ENCODE results near the gene HNMT. TPM values are rescaled to one million over a fixed set of nuclear protein-coding genes. Genes with fewer than 3 reads are reported as not detected.
"Not testable (repeated sequence)": the region's sequence is repeated elsewhere in the genome, so short reads cannot be mapped to it uniquely, and the experiment has no call there.

Gene HNMT
- total RNA-seq, 1 experiment from 2014 or later, result 14.1 TPM

DNA sequence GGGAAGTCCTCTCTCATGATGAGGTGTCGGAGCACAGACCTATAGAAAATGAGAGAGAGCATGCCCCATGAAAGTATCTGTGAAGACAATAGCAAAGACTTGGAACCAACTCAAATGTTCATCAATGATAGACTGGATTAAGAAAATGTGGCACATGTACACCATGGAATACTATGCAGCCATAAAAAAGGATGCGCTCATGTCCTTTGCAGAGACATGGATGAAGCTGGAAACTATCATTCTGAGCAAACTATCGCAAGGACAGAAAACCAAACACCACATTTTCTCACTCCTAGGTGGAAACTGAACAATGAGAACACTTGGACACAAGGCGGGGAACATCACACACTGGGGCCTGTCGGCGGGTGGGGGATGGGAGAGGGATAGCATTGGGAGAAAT lies 79.3 kb downstream of the HNMT start:
- not testable (repeated sequence) for H3K4me3 ChIP-seq (ENCODE audit: insufficient read depth, low read depth, low read length); H3K36me3 ChIP-seq (replicated peaks; ENCODE audit: control insufficient read depth, insufficient read depth, low read length); H3K27me3 ChIP-seq (ENCODE audit: control insufficient read depth, insufficient read depth, low read length); DNase-seq

DNA sequence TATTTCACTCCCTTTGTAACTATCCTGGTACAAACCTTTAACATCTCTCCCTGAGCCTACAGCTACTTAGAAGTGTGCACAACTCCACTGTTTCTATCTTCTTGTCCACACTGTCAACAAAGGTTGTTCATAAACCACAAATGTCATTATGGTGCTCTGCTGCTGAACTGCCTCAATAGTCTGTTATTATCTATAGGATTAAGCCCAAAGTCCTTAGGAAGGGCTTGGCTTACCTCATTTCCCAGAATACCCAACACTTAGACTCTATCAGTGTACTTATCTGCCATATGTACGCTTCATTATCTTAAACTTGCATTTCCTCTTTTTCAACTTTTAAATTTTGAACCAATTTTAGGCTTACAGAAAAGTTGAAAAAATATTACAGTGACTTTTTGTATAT lies 94.2 kb downstream of the HNMT start:
- H3K4me3 ChIP-seq (ENCODE audit: insufficient read depth, low read depth, low read length), result no peak overlapping the region
- DNase-seq, result no peak
- no peaks in the 10 kb centered on the region for H3K36me3 ChIP-seq (replicated peaks; ENCODE audit: control insufficient read depth, insufficient read depth, low read length)
- no peaks in the 10 kb centered on the region for H3K27me3 ChIP-seq (ENCODE audit: control insufficient read depth, insufficient read depth, low read length)

DNA sequence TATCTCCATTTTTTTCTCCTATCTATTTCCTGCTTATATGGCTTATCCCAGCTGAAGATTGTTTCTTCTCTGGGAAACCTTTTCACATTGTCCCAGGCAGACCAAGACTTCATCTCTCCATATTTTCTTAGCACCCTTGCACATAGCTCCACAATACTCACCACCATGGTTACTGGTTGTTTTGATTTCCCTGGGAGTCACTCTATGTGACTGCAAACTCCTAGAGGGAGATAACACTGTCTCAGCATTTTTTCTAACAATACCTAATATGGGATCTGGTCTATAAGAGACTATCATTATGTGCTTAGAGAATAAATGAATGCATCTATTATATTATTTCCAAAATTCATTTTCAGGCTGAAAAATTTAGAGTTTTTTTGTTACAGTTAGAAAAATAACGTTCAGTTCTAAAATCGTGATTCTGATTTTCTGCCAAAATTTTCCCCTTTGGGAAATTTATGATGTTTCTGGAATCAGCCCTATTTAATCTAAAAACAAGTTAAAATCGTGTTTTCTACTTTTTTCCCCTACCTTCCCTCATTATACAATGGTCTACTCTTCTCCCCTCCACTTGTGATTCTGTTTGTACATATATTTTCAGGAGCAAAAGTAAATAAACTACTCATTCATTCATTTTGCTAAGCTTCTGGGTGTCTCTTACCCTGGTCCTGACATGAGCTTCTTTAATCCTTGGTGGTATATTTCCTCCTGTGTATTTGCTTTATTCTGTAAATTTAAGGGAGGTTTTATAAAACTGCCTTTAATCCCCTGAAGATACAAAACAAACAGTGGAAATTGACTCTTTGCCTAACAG lies 95.4 kb downstream of the HNMT start:
- no peak overlapping the region for H3K4me3 ChIP-seq (ENCODE audit: insufficient read depth, low read depth, low read length)
- no peaks in the 10 kb centered on the region for H3K27me3 ChIP-seq (ENCODE audit: control insufficient read depth, insufficient read depth, low read length)
- no peaks in the 10 kb centered on the region for H3K36me3 ChIP-seq (replicated peaks; ENCODE audit: control insufficient read depth, insufficient read depth, low read length)
- DNase-seq, result no peak

GRCh38 chr2:138060301-138060635 lies 96.0 kb downstream of the HNMT start:
- no peak overlapping the region for H3K4me3 ChIP-seq (ENCODE audit: insufficient read depth, low read depth, low read length)
- H3K27me3 ChIP-seq (ENCODE audit: control insufficient read depth, insufficient read depth, low read length), result no peaks in the 10 kb centered on the region
- no peak for DNase-seq
- H3K36me3 ChIP-seq (replicated peaks; ENCODE audit: control insufficient read depth, insufficient read depth, low read length), result no peaks in the 10 kb centered on the region

DNA sequence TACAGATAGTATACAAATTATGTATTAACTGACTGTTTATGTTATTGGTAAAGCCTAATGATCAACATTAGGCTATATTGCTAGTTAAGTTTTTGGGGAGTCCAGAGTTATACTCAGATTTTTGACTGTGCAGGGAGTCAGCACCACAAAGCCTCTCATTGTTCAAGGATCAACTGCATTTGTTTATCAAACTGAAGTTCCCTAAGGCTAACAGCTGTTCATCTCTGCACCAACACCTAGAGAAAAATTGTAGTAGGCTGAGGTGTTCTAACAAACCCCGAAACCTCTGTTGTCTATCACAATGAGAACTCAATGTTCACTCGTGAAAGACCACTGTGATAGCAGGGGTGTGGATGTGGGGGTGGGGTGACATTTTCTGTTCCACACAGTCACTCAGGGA lies 97.7 kb downstream of the HNMT start:
- Histone ChIP-seq H3K36me3 (replicated peaks; ENCODE audit: control insufficient read depth, insufficient read depth, low read length) (no peaks in the 10 kb centered on the region), H3K4me3 (ENCODE audit: insufficient read depth, low read depth, low read length) (no peak overlapping the region), H3K27me3 (ENCODE audit: control insufficient read depth, insufficient read depth, low read length) (no peaks in the 10 kb centered on the region)
- DNase-seq, result no peak

- H3K4me3 ChIP-seq (ENCODE audit: insufficient read depth, low read depth, low read length), result no peak overlapping the region
- DNase-seq, result no peak
- peaks cover 3% of the 10 kb centered on the region; the same call in 1 of the 2 replicates for H3K27me3 ChIP-seq (ENCODE audit: control insufficient read depth, insufficient read depth, low read length)
- H3K36me3 ChIP-seq (replicated peaks; ENCODE audit: control insufficient read depth, insufficient read depth, low read length), result no peaks in the 10 kb centered on the region
Observed at GRCh38 chr2:138063181-138063580, 98.9 kb downstream of the HNMT start.
